Left ventricle myocardium inferior (tissue), 1 donor: ENCODE results near the gene TMEM181. TPM values are rescaled to one million over a fixed set of nuclear protein-coding genes. Genes with fewer than 3 reads are reported as not detected.

ENCODE experiments used
- DNase-seq: peaks from one replicate; pipeline ENCODE4 v3.0.0-alpha.2; 2020
- H3K27ac ChIP-seq: fragments of 200-600 bp; replicated peaks from 2 replicates; pipeline ENCODE4 v1.8.0; 2021
- H3K27me3 ChIP-seq: fragments of 200-600 bp; 2 replicates; pipeline ENCODE4 v1.8.0; 2021; ENCODE audit warnings: low read depth
- H3K36me3 ChIP-seq: fragments of 200-600 bp; 2 replicates; pipeline ENCODE4 v1.8.0; 2021
- H3K4me1 ChIP-seq: fragments of 200-600 bp; 2 replicates; pipeline ENCODE4 v1.8.0; 2021
- H3K4me3 ChIP-seq: fragments of 200-600 bp; 2 replicates; pipeline ENCODE4 v1.8.0; 2021; ENCODE audit warnings: mild to moderate bottlenecking, moderate library complexity
- H3K9me3 ChIP-seq: fragments of 200-600 bp; replicated peaks from 2 replicates; pipeline ENCODE4 v1.8.0; 2021
- intact Hi-C: fragments of 100-400 bp; cut with micrococcal nuclease; formaldehyde crosslinking; loops from one replicate; pipeline ENCODE4 v1.11.0; 2022
- total RNA-seq: library from RNA; stranded (reverse); fragmentation: NEBNext Ultra II Directional; extraction: Animal tissue kit (Norgen Biotek cat#: 25700); gene quantifications from one replicate; pipeline ENCODE4 v1.2.1, GENCODE V29; 2021
- TF ChIP-seq, protein P1 (sequence below): fragments of 200-600 bp; IDR thresholded peaks from 2 replicates; pipeline ENCODE4 v1.8.0; 2021; ENCODE audit warnings: antibody characterized with exemption, mild to moderate bottlenecking, borderline replicate concordance
- donor health status: DM: no; HTN: yes; CAD: no; lungs with severe emphysema.

TMEM181 gene
- total RNA-seq, 1 donor from 2014 or later: 8.8 TPM

DNA sequence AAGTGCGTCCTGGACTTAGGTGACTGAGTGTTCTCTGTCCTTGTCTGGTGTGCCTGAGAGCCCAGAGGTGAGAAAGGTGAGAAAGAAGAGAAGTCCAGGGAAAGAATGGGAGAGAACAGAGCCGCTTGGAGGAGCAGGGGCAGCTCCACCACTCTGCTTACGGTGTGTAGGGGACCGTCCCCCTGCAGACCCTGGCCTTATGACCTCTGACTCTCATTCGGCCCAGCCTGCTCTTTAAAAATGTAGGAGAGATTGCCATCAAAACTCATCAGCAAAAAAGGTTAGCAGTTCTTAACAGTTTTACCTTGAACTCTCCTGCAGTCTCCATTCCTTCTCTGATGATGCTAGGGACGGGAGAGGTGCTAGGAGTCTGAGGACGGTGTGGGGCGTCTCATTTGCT, 2.0 kb downstream of the TMEM181 start:
- H3K4me1 ChIP-seq: peaks cover 29% of the 10 kb centered on the region
- no peak for DNase-seq
- no peak overlapping the region for H3K27ac ChIP-seq
- no peak overlapping the region for H3K4me3 ChIP-seq
- intact Hi-C loops: no loop called here
- H3K36me3 ChIP-seq: no peaks in the 10 kb centered on the region
- H3K27me3 ChIP-seq: no peaks in the 10 kb centered on the region
- TF ChIP-seq, protein P1, sequence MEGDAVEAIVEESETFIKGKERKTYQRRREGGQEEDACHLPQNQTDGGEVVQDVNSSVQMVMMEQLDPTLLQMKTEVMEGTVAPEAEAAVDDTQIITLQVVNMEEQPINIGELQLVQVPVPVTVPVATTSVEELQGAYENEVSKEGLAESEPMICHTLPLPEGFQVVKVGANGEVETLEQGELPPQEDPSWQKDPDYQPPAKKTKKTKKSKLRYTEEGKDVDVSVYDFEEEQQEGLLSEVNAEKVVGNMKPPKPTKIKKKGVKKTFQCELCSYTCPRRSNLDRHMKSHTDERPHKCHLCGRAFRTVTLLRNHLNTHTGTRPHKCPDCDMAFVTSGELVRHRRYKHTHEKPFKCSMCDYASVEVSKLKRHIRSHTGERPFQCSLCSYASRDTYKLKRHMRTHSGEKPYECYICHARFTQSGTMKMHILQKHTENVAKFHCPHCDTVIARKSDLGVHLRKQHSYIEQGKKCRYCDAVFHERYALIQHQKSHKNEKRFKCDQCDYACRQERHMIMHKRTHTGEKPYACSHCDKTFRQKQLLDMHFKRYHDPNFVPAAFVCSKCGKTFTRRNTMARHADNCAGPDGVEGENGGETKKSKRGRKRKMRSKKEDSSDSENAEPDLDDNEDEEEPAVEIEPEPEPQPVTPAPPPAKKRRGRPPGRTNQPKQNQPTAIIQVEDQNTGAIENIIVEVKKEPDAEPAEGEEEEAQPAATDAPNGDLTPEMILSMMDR: no peak
- no peaks in the 10 kb centered on the region for H3K9me3 ChIP-seq

- TF ChIP-seq, protein P1: no peak
- no peak overlapping the region for H3K27ac ChIP-seq
- intact Hi-C loops: no loop called here
Observed at GRCh38 chr6:158564243-158565121, 4.6 kb downstream of the TMEM181 start.

DNA sequence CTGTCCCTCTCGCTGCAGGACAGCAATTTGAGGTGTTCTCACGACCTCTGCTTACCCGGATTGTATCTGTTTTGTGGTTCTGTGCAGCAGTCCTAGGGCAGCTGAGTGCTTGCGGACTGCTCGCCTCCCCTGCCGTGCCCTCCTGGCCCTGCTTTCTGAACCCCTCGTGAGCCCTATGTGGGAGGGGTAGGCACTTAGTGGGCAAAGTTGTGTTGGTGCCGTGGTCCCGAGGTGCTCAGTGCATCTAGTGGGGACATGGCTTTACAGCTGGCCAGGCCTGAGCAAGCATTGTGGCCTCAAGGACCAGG, 5.2 kb downstream of the TMEM181 start:
- Histone ChIP-seq H3K4me1 (peaks cover 20% of the 10 kb centered on the region), H3K4me3 (no peak overlapping the region), H3K27ac (no peak overlapping the region), H3K27me3 (no peaks in the 10 kb centered on the region), H3K36me3 (no peaks in the 10 kb centered on the region), H3K9me3 (no peaks in the 10 kb centered on the region)
- intact Hi-C loops: no loop called here
- no peak for DNase-seq
- TF ChIP-seq, protein P1: no peak

More at GRCh38 chr6:158564243-158565121, 4.6 kb downstream of the TMEM181 start:
- H3K4me3 ChIP-seq: no peak overlapping the region
- H3K4me1 ChIP-seq: peaks cover 24% of the 10 kb centered on the region
- no peak for DNase-seq
- no peaks in the 10 kb centered on the region for H3K9me3 ChIP-seq
- H3K36me3 ChIP-seq: no peaks in the 10 kb centered on the region
- H3K27me3 ChIP-seq: no peaks in the 10 kb centered on the region

- no peak overlapping the region for H3K27ac ChIP-seq
- DNase-seq: no peak
- peaks cover 15% of the 10 kb centered on the region for H3K4me1 ChIP-seq
Observed at GRCh38 chr6:158565482-158566040, 5.7 kb downstream of the TMEM181 start.

GRCh38 chr6:158566207-158566818, 6.4 kb downstream of the TMEM181 start:
- intact Hi-C loops: no loop called here
- peaks cover 8% of the 10 kb centered on the region for H3K4me1 ChIP-seq

More at GRCh38 chr6:158565482-158566040, 5.7 kb downstream of the TMEM181 start:
- H3K36me3 ChIP-seq: no peaks in the 10 kb centered on the region
- intact Hi-C loops: no loop called here
- no peaks in the 10 kb centered on the region for H3K27me3 ChIP-seq
- TF ChIP-seq, protein P1: no peak
- H3K4me3 ChIP-seq: no peak overlapping the region
- no peaks in the 10 kb centered on the region for H3K9me3 ChIP-seq

More at GRCh38 chr6:158566207-158566818, 6.4 kb downstream of the TMEM181 start:
- Histone ChIP-seq H3K36me3 (no peaks in the 10 kb centered on the region), H3K27ac (no peak overlapping the region), H3K27me3 (no peaks in the 10 kb centered on the region), H3K4me3 (no peak overlapping the region), H3K9me3 (no peaks in the 10 kb centered on the region)
- TF ChIP-seq, protein P1: no peak
- DNase-seq: no peak
